Suprapubic skin (tissue), 3 donors: ENCODE measurements around the gene LCNL1.

Source experiments
- CTCF ChIP-seq, 2 donors: fragments of 200-600 bp in 1 of 2; fragments of 450-650 bp in 1 of 2; sonication (generic) in 1 of 2; IDR thresholded peaks; one replicate each; pipeline ENCODE4 v1.5.1; 2016 to 2019; ENCODE audit warnings: antibody characterized with exemption in 2 of 2, mild to moderate bottlenecking in 1 of 2, moderate library complexity in 1 of 2
- POLR2AphosphoS5 ChIP-seq, 3 donors: sonication (generic); formaldehyde crosslinking; IDR thresholded peaks; one replicate each; pipeline ENCODE4 v1.6.1; 2017; ENCODE audit warnings: antibody characterized with exemption in 3 of 3

- TF ChIP-seq POLR2AphosphoS5 (IDR thresholded peaks at IDR 0.05) (no peak), CTCF (IDR thresholded peaks at IDR 0.05) (no peak)
These were observed 3.8 kb upstream of the LCNL1 start for GRCh38 chr9:136978865-136979544.
